ENCODE results near the gene LINGO1. TPM values are rescaled to one million over a fixed set of nuclear protein-coding genes. Genes with fewer than 3 reads are reported as not detected.

The LINGO1 gene
- total and polyA plus RNA-seq, 3 donors from 2014 or later = 16.6 to 22.4 (median 16.7) TPM

GRCh38 chr15:77597804-77598453, 34.8 kb downstream of the LINGO1 start:
- H3K27me3 ChIP-seq = no peaks in the 10 kb centered on the region
- no peak overlapping the region for H3K27ac ChIP-seq
- 90 to 92% methylated on average over 5 to 9 of the region's 9 CpGs for WGBS, 2 donors
- DNase-seq = no peak
- H3K36me3 ChIP-seq (ENCODE audit: low read depth, missing control alignments) = no peaks in the 10 kb centered on the region
- no peak for TF ChIP-seq CTCF (IDR thresholded peaks at IDR 0.05)
- no peak for TF ChIP-seq POLR2A (IDR thresholded peaks at IDR 0.05)
- H3K4me3 ChIP-seq = no peak overlapping the region
- intact Hi-C loops (cut with DNase I; ENCODE audit: low total_unique reads) = no loop called here
- H3K4me1 ChIP-seq = no peaks in the 10 kb centered on the region
- no peaks in the 10 kb centered on the region for H3K9me3 ChIP-seq

- intact Hi-C loops (cut with DNase I; ENCODE audit: low total_unique reads) = no loop called here
- 91 to 92% methylated on average over 15 of the region's 15 CpGs for WGBS, 2 donors
- Histone ChIP-seq H3K27me3 (no peaks in the 10 kb centered on the region), H3K27ac (no peak overlapping the region), H3K9me3 (no peaks in the 10 kb centered on the region), H3K36me3 (ENCODE audit: low read depth, missing control alignments) (no peaks in the 10 kb centered on the region), H3K4me3 (no peak overlapping the region), H3K4me1 (peaks cover 2% of the 10 kb centered on the region)
- DNase-seq = no peak
- TF ChIP-seq POLR2A (IDR thresholded peaks at IDR 0.05) = no peak
- TF ChIP-seq CTCF (IDR thresholded peaks at IDR 0.05) = no peak
Measured at GRCh38 chr15:77596821-77597803, 35.6 kb downstream of the LINGO1 start.

- Histone ChIP-seq H3K27me3 (no peaks in the 10 kb centered on the region), H3K9me3 (no peaks in the 10 kb centered on the region), H3K27ac (no peak overlapping the region), H3K4me3 (no peak overlapping the region), H3K4me1 (peaks cover 6% of the 10 kb centered on the region), H3K36me3 (ENCODE audit: low read depth, missing control alignments) (no peaks in the 10 kb centered on the region)
- DNase-seq = no peak
- WGBS, 2 donors = 88 to 94% methylated on average over 5 of the region's 5 CpGs
- intact Hi-C loops (cut with DNase I; ENCODE audit: low total_unique reads) = no loop called here
- no peak for TF ChIP-seq POLR2A (IDR thresholded peaks at IDR 0.05)
- no peak for TF ChIP-seq CTCF (IDR thresholded peaks at IDR 0.05)
Measured at GRCh38 chr15:77595231-77595630, 37.5 kb downstream of the LINGO1 start.

- intact Hi-C loops (cut with DNase I; ENCODE audit: low total_unique reads) = no loop called here
- Histone ChIP-seq H3K36me3 (ENCODE audit: low read depth, missing control alignments) (no peaks in the 10 kb centered on the region), H3K4me1 (peaks cover 6% of the 10 kb centered on the region), H3K27ac (no peak overlapping the region), H3K4me3 (no peak overlapping the region), H3K9me3 (no peaks in the 10 kb centered on the region), H3K27me3 (no peaks in the 10 kb centered on the region)
- no peak for TF ChIP-seq CTCF (IDR thresholded peaks at IDR 0.05)
- no peak for TF ChIP-seq POLR2A (IDR thresholded peaks at IDR 0.05)
- DNase-seq = no peak
- 58 to 64% methylated on average over 3 of the region's 3 CpGs for WGBS, 2 donors
Measured at GRCh38 chr15:77592758-77593157, 40.0 kb downstream of the LINGO1 start.
